Measurements from ENCODE around the gene CASQ2. TPM values are rescaled to one million over a fixed set of nuclear protein-coding genes. Genes with fewer than 3 reads are reported as not detected.

Gene CASQ2
- total RNA-seq, 1 donor from 2014 or later = not detected

DNA sequence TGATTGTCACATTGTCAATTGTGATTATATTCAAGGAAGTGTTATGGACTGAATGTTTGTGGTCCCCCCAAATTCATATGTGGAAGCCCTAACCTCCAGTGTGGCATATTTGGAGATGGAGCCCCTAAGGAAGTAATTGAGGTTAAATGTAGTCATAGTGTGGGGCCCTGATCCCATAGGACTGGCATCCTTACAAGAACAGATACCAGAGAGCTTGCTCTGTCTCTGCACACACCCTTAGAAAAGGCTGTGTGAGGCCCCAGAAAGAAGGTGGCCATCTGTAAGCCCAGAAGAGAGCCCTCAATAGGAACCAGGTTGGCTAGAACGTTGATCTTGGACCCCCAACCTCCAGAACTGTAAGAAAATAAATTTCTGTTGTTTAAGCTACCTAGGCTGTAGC lies 98.6 kb downstream of the CASQ2 start:
- H3K4me3 Mint-ChIP-seq (ENCODE audit: unreplicated experiment) = no peak overlapping the region
- DNase-seq (ENCODE audit: low spot score) = no peak
- no peak for TF ChIP-seq CTCF (IDR thresholded peaks at IDR 0.05; ENCODE audit: unreplicated experiment)
- no peaks in the 10 kb centered on the region for H3K4me1 Mint-ChIP-seq (ENCODE audit: unreplicated experiment)
- no peaks in the 10 kb centered on the region for H3K27me3 Mint-ChIP-seq (ENCODE audit: unreplicated experiment)
- peaks cover 25% of the 10 kb centered on the region for H3K36me3 Mint-ChIP-seq (ENCODE audit: low read depth, unreplicated experiment)
- no peaks in the 10 kb centered on the region for H3K9me3 Mint-ChIP-seq (ENCODE audit: unreplicated experiment)
- H3K27ac Mint-ChIP-seq (ENCODE audit: unreplicated experiment) = no peak overlapping the region

DNA sequence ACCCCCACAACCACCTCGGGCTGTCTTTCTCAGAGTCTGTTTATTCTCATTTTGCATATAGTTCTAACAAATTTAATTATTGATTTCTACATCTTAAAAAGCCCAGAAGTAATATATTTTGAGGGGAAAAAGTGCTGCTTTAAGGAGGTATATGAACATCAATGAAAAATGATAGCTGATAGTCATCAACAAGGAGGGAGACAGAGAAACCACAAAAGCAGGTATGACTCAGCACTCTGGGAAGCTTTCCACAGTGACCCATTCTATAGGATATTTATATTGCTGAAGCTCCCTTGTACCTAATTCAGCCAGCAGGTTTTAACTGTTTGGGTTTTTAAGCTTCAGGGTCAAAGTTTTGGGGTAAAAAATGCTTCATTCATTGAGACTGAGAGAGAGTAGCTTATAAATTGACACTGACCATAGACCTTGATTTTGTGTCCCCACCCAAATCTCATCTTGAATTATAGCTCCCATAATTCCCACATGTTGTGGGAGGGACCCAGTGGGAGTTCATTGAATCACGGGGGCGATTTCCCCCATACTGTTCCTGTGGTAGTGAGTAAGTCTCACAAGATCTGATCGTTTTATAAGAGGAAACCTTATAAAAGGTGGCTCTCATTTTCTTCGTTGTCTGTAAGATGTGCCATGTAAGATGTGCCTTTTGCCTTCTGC lies 99.4 kb downstream of the CASQ2 start:
- DNase-seq (ENCODE audit: low spot score) = no peak
- Mint-ChIP-seq H3K36me3 (ENCODE audit: low read depth, unreplicated experiment) (peaks cover 24% of the 10 kb centered on the region), H3K27me3 (ENCODE audit: unreplicated experiment) (no peaks in the 10 kb centered on the region), H3K27ac (ENCODE audit: unreplicated experiment) (no peak overlapping the region), H3K4me1 (ENCODE audit: unreplicated experiment) (no peaks in the 10 kb centered on the region), H3K4me3 (ENCODE audit: unreplicated experiment) (no peak overlapping the region), H3K9me3 (ENCODE audit: unreplicated experiment) (no peaks in the 10 kb centered on the region)
- TF ChIP-seq CTCF (IDR thresholded peaks at IDR 0.05; ENCODE audit: unreplicated experiment) = no peak

- Mint-ChIP-seq H3K27ac (ENCODE audit: unreplicated experiment) (no peak overlapping the region), H3K4me1 (ENCODE audit: unreplicated experiment) (no peaks in the 10 kb centered on the region), H3K36me3 (ENCODE audit: low read depth, unreplicated experiment) (peaks cover 27% of the 10 kb centered on the region), H3K27me3 (ENCODE audit: unreplicated experiment) (no peaks in the 10 kb centered on the region), H3K9me3 (ENCODE audit: unreplicated experiment) (no peaks in the 10 kb centered on the region), H3K4me3 (ENCODE audit: unreplicated experiment) (no peak overlapping the region)
- DNase-seq (ENCODE audit: low spot score) = no peak
- TF ChIP-seq CTCF (IDR thresholded peaks at IDR 0.05; ENCODE audit: unreplicated experiment) = no peak
Measured at GRCh38 chr1:115668579-115668978, 99.9 kb downstream of the CASQ2 start.

- DNase-seq (ENCODE audit: low spot score) = no peak
- Mint-ChIP-seq H3K27ac (ENCODE audit: unreplicated experiment) (no peak overlapping the region), H3K4me3 (ENCODE audit: unreplicated experiment) (no peak overlapping the region), H3K27me3 (ENCODE audit: unreplicated experiment) (no peaks in the 10 kb centered on the region), H3K9me3 (ENCODE audit: unreplicated experiment) (no peaks in the 10 kb centered on the region), H3K36me3 (ENCODE audit: low read depth, unreplicated experiment) (peaks cover 23% of the 10 kb centered on the region), H3K4me1 (ENCODE audit: unreplicated experiment) (no peaks in the 10 kb centered on the region)
- TF ChIP-seq CTCF (IDR thresholded peaks at IDR 0.05; ENCODE audit: unreplicated experiment) = no peak
Measured at GRCh38 chr1:115666702-115667101, 101.8 kb downstream of the CASQ2 start.

DNA sequence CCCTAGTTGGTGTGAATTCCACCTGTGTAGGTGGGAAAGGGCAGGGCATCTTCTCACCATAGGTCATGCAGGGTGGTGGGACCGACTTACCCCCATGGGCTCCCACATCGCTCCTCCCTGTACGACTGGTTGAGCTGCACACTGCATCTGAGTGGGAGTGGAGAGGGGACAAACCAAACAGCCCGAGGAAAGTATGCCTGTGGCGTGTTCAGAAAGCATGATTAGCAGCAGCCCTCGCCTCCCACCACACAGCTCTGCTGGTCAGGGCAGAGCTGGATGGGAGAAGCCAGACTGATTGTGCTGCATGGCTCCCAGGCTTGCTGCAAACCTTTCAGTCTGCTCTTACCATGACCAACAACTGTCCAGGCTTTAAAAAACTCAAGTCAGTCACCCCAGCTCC lies 102.3 kb downstream of the CASQ2 start:
- H3K27ac Mint-ChIP-seq (ENCODE audit: unreplicated experiment) = no peak overlapping the region
- H3K4me3 Mint-ChIP-seq (ENCODE audit: unreplicated experiment) = no peak overlapping the region
- no peaks in the 10 kb centered on the region for H3K4me1 Mint-ChIP-seq (ENCODE audit: unreplicated experiment)
- no peaks in the 10 kb centered on the region for H3K9me3 Mint-ChIP-seq (ENCODE audit: unreplicated experiment)
- DNase-seq (ENCODE audit: low spot score) = no peak
- no peaks in the 10 kb centered on the region for H3K27me3 Mint-ChIP-seq (ENCODE audit: unreplicated experiment)
- no peak for TF ChIP-seq CTCF (IDR thresholded peaks at IDR 0.05; ENCODE audit: unreplicated experiment)
- H3K36me3 Mint-ChIP-seq (ENCODE audit: low read depth, unreplicated experiment) = peaks cover 23% of the 10 kb centered on the region

All from endothelial cell (in vitro differentiated cells).